Spleen (tissue), 11 donors: ENCODE measurements around the gene CALM1. TPM values are rescaled to one million over a fixed set of nuclear protein-coding genes. Genes with fewer than 3 reads are reported as not detected.

Experiments used
- DNase-seq: peaks from one replicate; pipeline ENCODE4 v3.0.0-alpha.2; 2020
- H3K27ac ChIP-seq, 8 donors: fragments of 200-600 bp; sonication (generic) in 7 of 8; 1 replicate in 4 of 8; 2 replicates in 4 of 8; pipeline versions ENCODE4 v1.5.0 to v1.8.0; 2016 to 2021; ENCODE audit warnings: inconsistent platforms in 4 of 8, mild to moderate bottlenecking in 4 of 8, moderate library complexity in 1 of 8
- H3K27me3 ChIP-seq, 7 donors: fragments of 200-600 bp; sonication (generic) in 6 of 7; replicated peaks in 1 of 7; 1 replicate in 4 of 7; 2 replicates in 3 of 7; pipeline versions ENCODE4 v1.5.0 to v1.8.0; 2016 to 2021; ENCODE audit warnings: inconsistent platforms in 3 of 7, mild to moderate bottlenecking in 1 of 7
- H3K36me3 ChIP-seq, 6 donors: fragments of 200-600 bp; sonication (generic) in 5 of 6; 1 replicate in 4 of 6; 2 replicates in 2 of 6; pipeline versions ENCODE4 v1.5.0 to v1.8.0; 2016 to 2021; ENCODE audit warnings: inconsistent platforms in 2 of 6
- H3K4me1 ChIP-seq, 6 donors: fragments of 200-600 bp; sonication (generic) in 5 of 6; 1 replicate in 3 of 6; 2 replicates in 3 of 6; pipeline versions ENCODE4 v1.5.0 to v1.8.0; 2016 to 2021; ENCODE audit warnings: inconsistent platforms in 3 of 6
- H3K4me3 ChIP-seq, 8 donors: fragments of 200-600 bp; sonication (generic) in 7 of 8; 1 replicate in 4 of 8; 2 replicates in 4 of 8; pipeline versions ENCODE4 v1.5.0 to v1.8.0; 2016 to 2021; ENCODE audit warnings: inconsistent platforms in 4 of 8, mild to moderate bottlenecking in 4 of 8, moderate library complexity in 2 of 8
- H3K9me3 ChIP-seq, 8 donors: fragments of 200-600 bp; sonication (generic) in 7 of 8; 1 replicate in 4 of 8; 2 replicates in 4 of 8; pipeline versions ENCODE4 v1.5.0 to v1.8.0; 2016 to 2021; ENCODE audit warnings: inconsistent platforms in 4 of 8
- POLR2A ChIP-seq, 3 donors: fragments of 450-650 bp; IDR thresholded peaks; one replicate each; pipeline ENCODE4 v1.5.1; 2017; ENCODE audit warnings: antibody characterized with exemption in 3 of 3, mild to moderate bottlenecking in 1 of 3
- POLR2AphosphoS5 ChIP-seq, 3 donors: sonication (generic); formaldehyde crosslinking; IDR thresholded peaks; one replicate each; pipeline ENCODE4 v1.5.1; 2017; ENCODE audit warnings: antibody characterized with exemption in 3 of 3
- WGBS, 5 donors: extraction: QIAGEN DNeasy Blood & Tissue Kit in 3 of 5; methylation state at CpG; one replicate each; pipeline versions ENCODE4 v1.1.5 to v1.1.7; 2013 to 2018; 5-methylcytosine and 5-hydroxymethylcytosine counted together
- intact Hi-C: fragments of 100-400 bp; cut with DNase I; formaldehyde crosslinking; loops from one replicate; pipeline ENCODE4 v1.15.0; 2023; ENCODE audit warnings: low total_unique reads
- polyA plus RNA-seq, 3 donors: library from polyadenylated mRNA; stranded (reverse); fragments of 200-250 nt; gene quantifications; one replicate each; pipeline ENCODE4 v1.2.1, GENCODE V29; 2013
- total RNA-seq, 7 donors: library from RNA; depleted of rRNA in 3 of 7; stranded (reverse); fragments of >200 nt in 3 of 7; fragmentation: NEBNext Ultra II Directional in 4 of 7; extraction: Animal tissue kit (Norgen Biotek cat#: 25700) in 4 of 7; gene quantifications; one replicate each; pipeline versions ENCODE4 v1.1.0 to v1.2.1, GENCODE V29; 2016 to 2021
- TF ChIP-seq, protein P1 (sequence below), 11 experiments: fragments of 200-600 bp in 7 of 11; fragments of 450-650 bp in 4 of 11; sonication (generic) in 4 of 11; IDR thresholded peaks in 8 of 11; conservative IDR thresholded peaks in 3 of 11; 1 replicate in 7 of 11; 2 replicates in 4 of 11; pipeline versions ENCODE4 v1.4.0 to v1.8.0; 2016 to 2021; ENCODE audit warnings: antibody characterized with exemption in 11 of 11, inconsistent platforms in 4 of 11, mild to moderate bottlenecking in 1 of 11
- donor health status: healthy with polysubstance abuse.
- donor health status: DM: no; HTN: no; CAD: no; lungs with moderate emphysema.
- donor health status: DM: no; HTN: no; CAD: no.
- donor health status: Bipolar disorder and iron deficiency.
- donor health status: healthy.
- donor health status: DM: no; HTN: no; CAD: no.
- donor health status: DM: yes; HTN: yes; CAD: no.

CALM1 gene
- total and polyA plus RNA-seq, 10 donors, result 188 to 483 (median 311) TPM

DNA sequence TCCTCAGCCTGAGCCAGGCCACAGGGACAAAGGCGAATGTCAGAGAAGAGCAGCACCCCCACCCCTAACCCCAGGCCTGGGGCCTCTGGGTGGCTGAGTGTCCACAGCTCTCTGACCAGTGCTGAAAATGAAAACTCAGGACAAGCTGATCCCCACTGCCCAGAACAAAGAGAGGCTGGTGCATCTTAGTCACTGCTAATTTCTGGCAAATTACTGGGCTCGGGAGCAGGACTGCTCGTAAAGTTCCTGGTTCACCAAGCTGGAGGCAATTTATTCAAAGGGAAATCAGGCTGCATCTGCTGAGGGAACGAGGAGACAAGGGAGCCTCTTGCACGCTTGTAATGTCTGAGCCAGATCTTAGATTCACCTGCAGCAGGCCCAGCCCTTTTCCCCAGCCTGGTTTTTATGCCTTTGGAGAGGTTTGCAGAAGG is 43.2 kb downstream of the CALM1 start:
- intact Hi-C loops, result no loop called here
- H3K4me1 ChIP-seq, result peaks cover 0 to 9% (median 0%) of the 10 kb centered on the region in 6 donors
- no peaks in the 10 kb centered on the region for H3K36me3 ChIP-seq
- no peak overlapping the region for H3K4me3 ChIP-seq
- no peaks in the 10 kb centered on the region for H3K27me3 ChIP-seq
- no peak overlapping the region for H3K27ac ChIP-seq
- no peaks in the 10 kb centered on the region for H3K9me3 ChIP-seq
- WGBS, 5 donors, result 63 to 74% (median 73%) methylated on average over 5 of the region's 5 CpGs
- TF ChIP-seq, protein P1, sequence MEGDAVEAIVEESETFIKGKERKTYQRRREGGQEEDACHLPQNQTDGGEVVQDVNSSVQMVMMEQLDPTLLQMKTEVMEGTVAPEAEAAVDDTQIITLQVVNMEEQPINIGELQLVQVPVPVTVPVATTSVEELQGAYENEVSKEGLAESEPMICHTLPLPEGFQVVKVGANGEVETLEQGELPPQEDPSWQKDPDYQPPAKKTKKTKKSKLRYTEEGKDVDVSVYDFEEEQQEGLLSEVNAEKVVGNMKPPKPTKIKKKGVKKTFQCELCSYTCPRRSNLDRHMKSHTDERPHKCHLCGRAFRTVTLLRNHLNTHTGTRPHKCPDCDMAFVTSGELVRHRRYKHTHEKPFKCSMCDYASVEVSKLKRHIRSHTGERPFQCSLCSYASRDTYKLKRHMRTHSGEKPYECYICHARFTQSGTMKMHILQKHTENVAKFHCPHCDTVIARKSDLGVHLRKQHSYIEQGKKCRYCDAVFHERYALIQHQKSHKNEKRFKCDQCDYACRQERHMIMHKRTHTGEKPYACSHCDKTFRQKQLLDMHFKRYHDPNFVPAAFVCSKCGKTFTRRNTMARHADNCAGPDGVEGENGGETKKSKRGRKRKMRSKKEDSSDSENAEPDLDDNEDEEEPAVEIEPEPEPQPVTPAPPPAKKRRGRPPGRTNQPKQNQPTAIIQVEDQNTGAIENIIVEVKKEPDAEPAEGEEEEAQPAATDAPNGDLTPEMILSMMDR (IDR thresholded peaks at IDR 0.05 in 8 of 11, conservative IDR thresholded peaks at IDR 0.05 in 3 of 11), result no peak
- TF ChIP-seq POLR2AphosphoS5 (IDR thresholded peaks at IDR 0.05) (no peak), POLR2A (IDR thresholded peaks at IDR 0.05) (no peak)
- peak; percentile 34 for DNase-seq

DNA sequence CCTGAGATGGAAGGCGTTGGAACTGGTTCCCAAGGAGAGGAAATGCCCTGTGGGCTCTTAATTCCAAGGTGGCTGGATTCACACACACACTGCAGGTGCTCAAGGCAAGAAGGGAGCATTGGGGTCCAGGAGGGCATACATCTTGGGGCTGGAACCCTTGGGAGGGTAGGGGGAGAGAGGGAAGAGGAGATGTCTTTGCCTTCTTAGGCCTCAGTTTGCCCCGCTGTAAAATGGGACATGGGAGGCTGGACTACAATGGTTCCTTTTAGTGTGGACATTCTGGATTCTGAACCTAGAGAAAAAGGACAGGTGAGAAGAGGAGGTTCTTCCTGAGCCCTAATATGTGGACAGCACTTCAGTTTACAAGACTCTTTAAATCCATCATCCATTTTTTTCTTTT is 43.8 kb downstream of the CALM1 start:
- Histone ChIP-seq H3K4me1 (peaks cover 0 to 9% (median 0%) of the 10 kb centered on the region in 6 donors), H3K36me3 (no peaks in the 10 kb centered on the region), H3K27me3 (no peaks in the 10 kb centered on the region), H3K27ac (no peak overlapping the region), H3K9me3 (peaks cover 0 to 4% (median 0%) of the 10 kb centered on the region in 8 donors), H3K4me3 (no peak overlapping the region)
- DNase-seq, result peak; percentile 4
- intact Hi-C loops, result no loop called here
- 72 to 90% (median 77%) methylated on average over 2 of the region's 2 CpGs for WGBS, 5 donors
- TF ChIP-seq POLR2AphosphoS5 (IDR thresholded peaks at IDR 0.05) (no peak), POLR2A (IDR thresholded peaks at IDR 0.05) (no peak)
- TF ChIP-seq, protein P1 (IDR thresholded peaks at IDR 0.05 in 8 of 11, conservative IDR thresholded peaks at IDR 0.05 in 3 of 11), result no peak

DNA sequence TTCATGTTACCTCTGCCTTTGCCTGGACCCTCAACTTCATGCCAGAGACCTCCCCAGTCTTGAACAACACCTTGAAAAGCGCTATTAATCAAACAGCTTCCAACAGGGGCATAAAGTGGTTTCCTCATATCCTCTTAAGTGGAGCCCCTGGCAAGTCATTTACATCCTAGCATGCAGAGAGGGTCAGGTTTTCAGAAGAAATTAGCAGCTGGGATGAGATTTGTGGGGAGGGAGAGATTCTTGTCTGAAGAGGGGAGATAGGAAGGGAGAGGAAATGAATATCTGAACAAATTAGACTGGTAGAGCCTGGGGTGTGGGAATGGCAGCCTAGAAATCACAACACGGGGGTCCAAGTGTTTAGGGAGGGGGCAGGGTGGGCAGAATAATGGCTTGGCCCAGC is 45.6 kb downstream of the CALM1 start:
- no peaks in the 10 kb centered on the region for H3K27me3 ChIP-seq
- H3K4me3 ChIP-seq, result no peak overlapping the region
- WGBS, 5 donors, result 66 to 79% (median 76%) methylated on average over 2 of the region's 2 CpGs
- H3K27ac ChIP-seq, result no peak overlapping the region
- intact Hi-C loops, result no loop called here
- H3K36me3 ChIP-seq, result no peaks in the 10 kb centered on the region
- DNase-seq, result no peak
- TF ChIP-seq POLR2A (IDR thresholded peaks at IDR 0.05), result no peak
- TF ChIP-seq, protein P1 (IDR thresholded peaks at IDR 0.05 in 8 of 11, conservative IDR thresholded peaks at IDR 0.05 in 3 of 11), result no peak
- no peak for TF ChIP-seq POLR2AphosphoS5 (IDR thresholded peaks at IDR 0.05)
- peaks cover 0 to 8% (median 3%) of the 10 kb centered on the region in 8 donors for H3K9me3 ChIP-seq
- peaks cover 0 to 9% (median 0%) of the 10 kb centered on the region in 6 donors for H3K4me1 ChIP-seq

DNA sequence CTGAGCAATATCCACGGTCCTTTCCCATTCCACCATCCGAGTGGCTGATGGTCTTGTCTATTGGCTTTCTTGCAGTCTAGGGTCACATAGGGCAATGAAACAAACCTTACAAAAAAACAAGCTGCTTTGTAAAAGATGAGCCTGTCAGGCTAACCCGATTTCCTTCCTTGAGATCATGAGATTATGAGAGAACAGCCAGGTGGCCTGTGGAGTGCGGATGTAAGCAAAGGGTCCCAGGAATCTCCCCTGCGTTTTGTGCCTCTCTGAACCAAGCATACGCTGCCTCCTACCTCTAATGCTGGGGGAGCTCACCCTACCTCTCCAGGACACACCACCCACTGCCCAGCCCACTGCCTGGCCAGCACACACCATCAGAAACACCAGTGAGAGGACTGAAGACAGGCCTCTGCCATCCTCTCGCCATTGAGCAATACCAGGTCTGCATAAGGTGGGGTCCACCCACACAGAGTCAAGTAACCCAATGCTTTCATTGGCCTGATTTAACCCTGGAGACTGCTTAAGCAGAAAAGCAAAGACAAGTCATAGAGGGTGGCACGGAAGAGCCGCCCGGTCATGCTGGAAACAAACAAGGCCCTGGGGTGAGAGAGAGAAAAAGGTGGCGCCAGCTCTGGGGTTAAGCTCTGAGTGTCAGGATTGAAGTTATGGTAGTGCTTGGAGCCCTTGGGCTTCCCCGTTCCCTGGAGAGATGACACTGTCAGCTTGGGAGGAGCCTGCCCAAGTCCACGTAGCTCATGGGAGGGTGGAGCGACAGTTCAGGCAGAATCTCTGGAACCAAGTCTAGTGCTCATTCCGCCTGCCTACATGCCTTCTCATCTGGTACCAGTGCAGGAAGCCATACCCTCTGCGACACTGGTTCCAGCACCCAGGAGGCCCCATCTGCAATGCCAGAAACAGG is 46.6 kb downstream of the CALM1 start:
- Histone ChIP-seq H3K27ac (no peak overlapping the region), H3K27me3 (no peaks in the 10 kb centered on the region), H3K4me3 (no peak overlapping the region), H3K9me3 (peaks cover 0 to 15% (median 9%) of the 10 kb centered on the region in 8 donors), H3K36me3 (no peaks in the 10 kb centered on the region), H3K4me1 (peaks cover 0 to 9% (median 0%) of the 10 kb centered on the region in 6 donors)
- DNase-seq, result peak; percentile 45
- intact Hi-C loops, result no loop called here
- TF ChIP-seq, protein P1 (IDR thresholded peaks at IDR 0.05 in 8 of 11, conservative IDR thresholded peaks at IDR 0.05 in 3 of 11), result no peak
- no peak for TF ChIP-seq POLR2A (IDR thresholded peaks at IDR 0.05)
- no peak for TF ChIP-seq POLR2AphosphoS5 (IDR thresholded peaks at IDR 0.05)
- 72 to 79% (median 75%) methylated on average over 13 to 16 of the region's 16 CpGs for WGBS, 5 donors
